CD4-positive, alpha-beta T cell (primary cell): Measurements from ENCODE around the gene MRO. TPM values are rescaled to one million over a fixed set of nuclear protein-coding genes. Genes with fewer than 3 reads are reported as not detected.

Source experiments
- ATAC-seq: fragments of 200-7000 bp; cut with Tn5 transposase; one replicate; pipeline ENCODE4 v1.10.0; 2022; ENCODE audit warnings: mild to moderate bottlenecking; ENCODE audit not compliant: poor library complexity
- CTCF ChIA-PET: fragments of 350-600 bp; sonication (Branson Sonifier 250); formaldehyde crosslinking; loops from one replicate; lab custom pipeline; 2021; ENCODE audit warnings: antibody characterized with exemption, inconsistent platforms; lab: Charles Lee
- POLR2A ChIA-PET: fragments of 350-600 bp; sonication (Branson Sonifier 250); formaldehyde crosslinking; loops from one replicate; lab custom pipeline; 2021; ENCODE audit warnings: antibody characterized with exemption, inconsistent platforms; lab: Charles Lee
- DNase-seq, 14 experiments: peaks; one replicate each; pipeline ENCODE4 v3.0.0-alpha.2; 2013 to 2020; ENCODE audit warnings: mixed read lengths in 2 of 14
- H3K27ac ChIP-seq, 2 donors: one replicate each; pipeline versions ENCODE4 v1.5.1 to v1.7.0; 2013; ENCODE audit warnings: low read length in 2 of 2, low read depth in 1 of 2, mild to moderate bottlenecking in 1 of 2
- H3K27me3 ChIP-seq, 2 experiments: 1 replicate in 1 of 2; 2 replicates in 1 of 2; pipeline versions ENCODE4 v1.6.1 to v1.7.0; 2013; ENCODE audit warnings: low read length in 2 of 2, control low read depth in 1 of 2, mild to moderate bottlenecking in 1 of 2, moderate library complexity in 1 of 2; ENCODE audit not compliant: insufficient read depth in 2 of 2, control insufficient read depth in 1 of 2
- H3K36me3 ChIP-seq: one replicate; pipeline ENCODE4 v1.6.1; 2013; ENCODE audit warnings: low read length, control low read depth; ENCODE audit not compliant: insufficient read depth
- H3K4me1 ChIP-seq: one replicate; pipeline ENCODE4 v1.6.1; 2013; ENCODE audit warnings: low read length, control low read depth; ENCODE audit not compliant: insufficient read depth
- H3K4me3 ChIP-seq: one replicate; pipeline ENCODE4 v1.5.1; 2013; ENCODE audit warnings: mild to moderate bottlenecking, low read length, moderate library complexity
- H3K9me3 ChIP-seq, 2 experiments: 1 replicate in 1 of 2; 2 replicates in 1 of 2; pipeline versions ENCODE4 v1.6.1 to v1.7.0; 2013; ENCODE audit warnings: low read length in 2 of 2, mild to moderate bottlenecking in 2 of 2, control low read depth in 1 of 2, moderate library complexity in 1 of 2; ENCODE audit not compliant: control insufficient read depth in 1 of 2, insufficient read depth in 1 of 2
- H3K27ac Mint-ChIP-seq: one replicate; pipeline ENCODE4 v1.8.0; 2020; ENCODE audit warnings: mixed read lengths
- H3K27me3 Mint-ChIP-seq: one replicate; pipeline ENCODE4 v1.8.0; 2021; ENCODE audit warnings: mixed read lengths
- H3K36me3 Mint-ChIP-seq: one replicate; pipeline ENCODE4 v1.8.0; 2021; ENCODE audit warnings: low read depth, mixed read lengths
- H3K4me1 Mint-ChIP-seq: one replicate; pipeline ENCODE4 v1.8.0; 2021; ENCODE audit warnings: low read depth, mixed read lengths
- H3K4me3 Mint-ChIP-seq: one replicate; pipeline ENCODE4 v1.8.0; 2020; ENCODE audit warnings: mild to moderate bottlenecking, mixed read lengths
- H3K9me3 Mint-ChIP-seq: one replicate; pipeline ENCODE4 v1.8.0; 2020; ENCODE audit warnings: mixed read lengths
- CTCF ChIP-seq: fragments of 200-600 bp; IDR thresholded peaks from one replicate; pipeline ENCODE4 v1.8.0; 2022; ENCODE audit warnings: antibody characterized with exemption, mild to moderate bottlenecking
- intact Hi-C, 2 experiments: fragments of 100-400 bp; cut with DNase I in 1 of 2; cut with micrococcal nuclease in 1 of 2; formaldehyde crosslinking; loops; one replicate each; pipeline versions ENCODE4 v1.15.1 to v1.9.0; 2023 to 2025; cut with DNase I, micrococcal nuclease
- total RNA-seq, 174 experiments: library from RNA in 2 of 174; stranded (reverse) in 2 of 174; gene quantifications; one replicate each; pipeline ENCODE4 v1.2.3 and lab custom pipeline; 2021 to 2026

MRO gene
- total RNA-seq, 2 experiments from 2014 or later = not detected

DNA sequence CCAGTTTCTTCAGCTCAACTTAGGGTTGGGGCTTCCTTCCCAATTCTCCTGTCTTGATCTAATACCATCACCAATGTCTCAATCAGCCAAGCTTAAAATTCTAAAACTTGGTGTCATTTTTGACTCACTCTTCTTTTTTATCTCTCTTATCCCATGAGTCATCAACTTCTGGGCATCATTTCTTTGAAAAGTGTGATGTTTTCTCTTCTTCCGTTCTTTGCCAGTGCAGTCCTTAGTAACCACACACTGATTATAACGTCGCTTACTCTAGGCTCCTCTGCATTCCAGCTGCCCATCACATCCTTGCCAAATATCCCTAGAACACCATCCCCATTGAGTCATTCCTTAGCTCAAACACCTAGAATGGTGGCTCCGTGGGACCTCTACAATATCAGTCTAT, 27.4 kb upstream of the MRO start:
- Histone ChIP-seq H3K27me3 (no peaks in the 10 kb centered on the region), H3K9me3 (no peaks in the 10 kb centered on the region), H3K4me1 (no peaks in the 10 kb centered on the region), H3K27ac (no peak overlapping the region), H3K4me3 (no peak overlapping the region), H3K36me3 (no peaks in the 10 kb centered on the region)
- intact Hi-C loops = no loop called here
- CTCF ChIA-PET = interaction anchor here (0.5 kb wide), 1 partner anchor 10 kb away, joined by 3 read pairs; no protein-coding TSS in a partner anchor
- Mint-ChIP-seq H3K4me1 (no peaks in the 10 kb centered on the region), H3K9me3 (no peaks in the 10 kb centered on the region), H3K27me3 (no peaks in the 10 kb centered on the region), H3K27ac (no peak overlapping the region), H3K36me3 (no peaks in the 10 kb centered on the region), H3K4me3 (no peak overlapping the region)
- no peak for TF ChIP-seq CTCF
- POLR2A ChIA-PET = no interaction called here
- DNase-seq (no peak), ATAC-seq (no peak)

DNA sequence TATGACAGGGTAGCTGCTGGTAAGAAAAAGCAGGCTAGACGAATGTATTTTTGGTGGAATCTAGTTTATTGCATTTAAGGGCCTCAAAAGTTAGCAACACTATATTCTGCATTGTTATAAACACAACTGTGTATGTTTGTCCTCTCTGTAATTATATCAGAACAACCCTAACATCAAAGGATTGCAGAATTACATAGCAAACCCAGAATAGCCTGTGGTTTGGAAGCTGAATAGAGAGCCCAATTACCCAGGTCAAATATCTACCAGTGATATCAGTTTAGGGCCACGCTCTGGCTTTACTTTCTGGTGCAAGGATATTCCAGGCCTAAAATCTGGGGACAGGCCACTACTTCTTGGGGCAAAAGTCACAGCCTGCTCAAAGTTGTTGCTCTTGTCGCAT, 25.1 kb upstream of the MRO start:
- no peaks in the 10 kb centered on the region for H3K36me3 ChIP-seq
- ChIA-PET CTCF (no interaction called here), POLR2A (no interaction called here)
- H3K27me3 ChIP-seq = no peaks in the 10 kb centered on the region
- H3K9me3 ChIP-seq = no peaks in the 10 kb centered on the region
- H3K4me3 ChIP-seq = no peak overlapping the region
- ATAC-seq (no peak), DNase-seq (no peak)
- H3K27ac ChIP-seq = no peak overlapping the region
- Mint-ChIP-seq H3K4me1 (no peaks in the 10 kb centered on the region), H3K36me3 (no peaks in the 10 kb centered on the region), H3K27me3 (no peaks in the 10 kb centered on the region), H3K4me3 (no peak overlapping the region), H3K27ac (no peak overlapping the region), H3K9me3 (no peaks in the 10 kb centered on the region)
- H3K4me1 ChIP-seq = no peaks in the 10 kb centered on the region
- intact Hi-C loops = no loop called here
- TF ChIP-seq CTCF = no peak

GRCh38 chr18:50844554-50844953, 24.7 kb upstream of the MRO start:
- H3K4me3 Mint-ChIP-seq = no peak overlapping the region
- POLR2A ChIA-PET = no interaction called here
- no peaks in the 10 kb centered on the region for H3K9me3 Mint-ChIP-seq
- Histone ChIP-seq H3K27me3 (no peaks in the 10 kb centered on the region), H3K4me1 (no peaks in the 10 kb centered on the region), H3K36me3 (no peaks in the 10 kb centered on the region), H3K27ac (no peak overlapping the region), H3K9me3 (no peaks in the 10 kb centered on the region), H3K4me3 (no peak overlapping the region)
- no peaks in the 10 kb centered on the region for H3K27me3 Mint-ChIP-seq
- H3K27ac Mint-ChIP-seq = no peak overlapping the region
- H3K4me1 Mint-ChIP-seq = no peaks in the 10 kb centered on the region
- no peaks in the 10 kb centered on the region for H3K36me3 Mint-ChIP-seq
- intact Hi-C loops = no loop called here
- CTCF ChIA-PET = no interaction called here
- ATAC-seq (no peak), DNase-seq (no peak)
- no peak for TF ChIP-seq CTCF
